Liver (tissue), 2 donors: ENCODE measurements around the gene LTBP2.

ENCODE experiments used
- HNF4G ChIP-seq: IDR thresholded peaks from 2 replicates; pipeline ENCODE4 v1.6.1; 2016; ENCODE audit warnings: antibody characterized with exemption
- RAD21 ChIP-seq, 2 donors: IDR thresholded peaks; 2 replicates each; pipeline ENCODE4 v1.6.1; 2016; ENCODE audit warnings: antibody characterized with exemption in 2 of 2, mild to moderate bottlenecking in 2 of 2
- donor health status: healthy.

- TF ChIP-seq RAD21 (IDR thresholded peaks at IDR 0.05): no peak
- no peak for TF ChIP-seq HNF4G
Measured at GRCh38 chr14:74652541-74652940, 40.5 kb upstream of the LTBP2 start.
